ENCODE data around the gene HIRA.

DNA sequence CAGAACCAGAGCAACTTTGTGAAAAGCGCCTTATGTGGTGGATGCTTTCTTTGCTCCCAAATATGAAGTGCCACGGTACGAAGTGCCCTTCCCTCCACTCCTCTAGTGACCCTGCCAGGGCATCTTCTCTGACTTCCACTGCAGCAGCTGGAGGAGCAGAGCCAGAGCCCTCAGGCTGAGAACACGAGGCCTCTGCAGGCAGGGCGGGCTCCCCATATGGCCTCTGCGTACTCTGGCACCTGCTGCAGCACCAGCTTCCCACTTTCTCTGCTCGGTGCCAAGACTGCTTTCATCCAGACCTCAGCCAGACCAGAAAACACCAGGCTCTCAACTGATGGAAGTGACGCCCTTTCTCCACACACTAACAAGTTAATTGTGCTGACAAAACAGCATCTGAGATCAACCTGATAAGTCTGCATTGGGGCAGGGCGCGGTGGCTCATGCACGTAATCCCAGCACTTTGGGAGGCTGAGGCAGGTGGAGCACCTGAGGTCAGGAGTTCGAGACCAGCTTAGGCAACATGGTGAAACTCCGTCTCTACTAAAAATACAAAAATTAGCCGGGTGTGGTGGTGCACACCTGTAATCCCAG lies 34.7 kb upstream of the HIRA start:
- no peak for TF ChIP-seq EZH2 (IDR thresholded peaks at IDR 0.05; ENCODE audit: low read depth, unreplicated experiment)
- TF ChIP-seq, protein P1, sequence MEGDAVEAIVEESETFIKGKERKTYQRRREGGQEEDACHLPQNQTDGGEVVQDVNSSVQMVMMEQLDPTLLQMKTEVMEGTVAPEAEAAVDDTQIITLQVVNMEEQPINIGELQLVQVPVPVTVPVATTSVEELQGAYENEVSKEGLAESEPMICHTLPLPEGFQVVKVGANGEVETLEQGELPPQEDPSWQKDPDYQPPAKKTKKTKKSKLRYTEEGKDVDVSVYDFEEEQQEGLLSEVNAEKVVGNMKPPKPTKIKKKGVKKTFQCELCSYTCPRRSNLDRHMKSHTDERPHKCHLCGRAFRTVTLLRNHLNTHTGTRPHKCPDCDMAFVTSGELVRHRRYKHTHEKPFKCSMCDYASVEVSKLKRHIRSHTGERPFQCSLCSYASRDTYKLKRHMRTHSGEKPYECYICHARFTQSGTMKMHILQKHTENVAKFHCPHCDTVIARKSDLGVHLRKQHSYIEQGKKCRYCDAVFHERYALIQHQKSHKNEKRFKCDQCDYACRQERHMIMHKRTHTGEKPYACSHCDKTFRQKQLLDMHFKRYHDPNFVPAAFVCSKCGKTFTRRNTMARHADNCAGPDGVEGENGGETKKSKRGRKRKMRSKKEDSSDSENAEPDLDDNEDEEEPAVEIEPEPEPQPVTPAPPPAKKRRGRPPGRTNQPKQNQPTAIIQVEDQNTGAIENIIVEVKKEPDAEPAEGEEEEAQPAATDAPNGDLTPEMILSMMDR (conservative IDR thresholded peaks at IDR 0.05; ENCODE audit: low read depth in 2 of 2): no peak
- no peak for TF ChIP-seq POLR2AphosphoS5 (IDR thresholded peaks at IDR 0.05; ENCODE audit: low read depth)
- TF ChIP-seq, protein P2, sequence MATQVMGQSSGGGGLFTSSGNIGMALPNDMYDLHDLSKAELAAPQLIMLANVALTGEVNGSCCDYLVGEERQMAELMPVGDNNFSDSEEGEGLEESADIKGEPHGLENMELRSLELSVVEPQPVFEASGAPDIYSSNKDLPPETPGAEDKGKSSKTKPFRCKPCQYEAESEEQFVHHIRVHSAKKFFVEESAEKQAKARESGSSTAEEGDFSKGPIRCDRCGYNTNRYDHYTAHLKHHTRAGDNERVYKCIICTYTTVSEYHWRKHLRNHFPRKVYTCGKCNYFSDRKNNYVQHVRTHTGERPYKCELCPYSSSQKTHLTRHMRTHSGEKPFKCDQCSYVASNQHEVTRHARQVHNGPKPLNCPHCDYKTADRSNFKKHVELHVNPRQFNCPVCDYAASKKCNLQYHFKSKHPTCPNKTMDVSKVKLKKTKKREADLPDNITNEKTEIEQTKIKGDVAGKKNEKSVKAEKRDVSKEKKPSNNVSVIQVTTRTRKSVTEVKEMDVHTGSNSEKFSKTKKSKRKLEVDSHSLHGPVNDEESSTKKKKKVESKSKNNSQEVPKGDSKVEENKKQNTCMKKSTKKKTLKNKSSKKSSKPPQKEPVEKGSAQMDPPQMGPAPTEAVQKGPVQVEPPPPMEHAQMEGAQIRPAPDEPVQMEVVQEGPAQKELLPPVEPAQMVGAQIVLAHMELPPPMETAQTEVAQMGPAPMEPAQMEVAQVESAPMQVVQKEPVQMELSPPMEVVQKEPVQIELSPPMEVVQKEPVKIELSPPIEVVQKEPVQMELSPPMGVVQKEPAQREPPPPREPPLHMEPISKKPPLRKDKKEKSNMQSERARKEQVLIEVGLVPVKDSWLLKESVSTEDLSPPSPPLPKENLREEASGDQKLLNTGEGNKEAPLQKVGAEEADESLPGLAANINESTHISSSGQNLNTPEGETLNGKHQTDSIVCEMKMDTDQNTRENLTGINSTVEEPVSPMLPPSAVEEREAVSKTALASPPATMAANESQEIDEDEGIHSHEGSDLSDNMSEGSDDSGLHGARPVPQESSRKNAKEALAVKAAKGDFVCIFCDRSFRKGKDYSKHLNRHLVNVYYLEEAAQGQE (IDR thresholded peaks at IDR 0.05; ENCODE audit: unreplicated experiment): no peak
- no peak for TF ChIP-seq ZNF114 (CRISPR knock-in tag; IDR thresholded peaks at IDR 0.05)
- no peak for TF ChIP-seq ETS1 (IDR thresholded peaks at IDR 0.05)
- TF ChIP-seq EZH2phosphoT487 (IDR thresholded peaks at IDR 0.05; ENCODE audit: unreplicated experiment): no peak
- no peak for TF ChIP-seq CREB1 (CRISPR knock-in tag; IDR thresholded peaks at IDR 0.05; ENCODE audit: low read depth)
- no peak for TF ChIP-seq JUNB (IDR thresholded peaks at IDR 0.05; ENCODE audit: unreplicated experiment)
- TF ChIP-seq NANOG (IDR thresholded peaks at IDR 0.05; ENCODE audit: borderline replicate concordance): no peak
- no peak for TF ChIP-seq ZNF331 (CRISPR knock-in tag; IDR thresholded peaks at IDR 0.05; ENCODE audit: low read depth)
- TF ChIP-seq STAT1 (IDR thresholded peaks at IDR 0.05; ENCODE audit: unreplicated experiment): no peak
